Adipose tissue (tissue), 3 donors: Measurements from ENCODE around the gene MSANTD1. TPM values are rescaled to one million over a fixed set of nuclear protein-coding genes. Genes with fewer than 3 reads are reported as not detected.

Source experiments
- H3K27ac ChIP-seq: one replicate; pipeline ENCODE4 v1.5.1; 2013; ENCODE audit warnings: low read depth, low read length
- WGBS, 3 donors: extraction: QIAGEN DNeasy Blood & Tissue Kit; methylation state at CpG; one replicate each; pipeline ENCODE4 v1.1.7; 2013; 5-methylcytosine and 5-hydroxymethylcytosine counted together
- polyA plus RNA-seq, 3 donors: library from polyadenylated mRNA; stranded (reverse); fragments of 200-250 nt; gene quantifications; one replicate each; pipeline ENCODE4 v1.2.3, GENCODE V29; 2013
- donor health status: healthy with polysubstance abuse.
- donor health status: Bipolar disorder and iron deficiency.
- donor health status: healthy.

MSANTD1 gene
- polyA plus RNA-seq, 3 donors: 0.22 to 0.36 TPM; not detected in 1

DNA sequence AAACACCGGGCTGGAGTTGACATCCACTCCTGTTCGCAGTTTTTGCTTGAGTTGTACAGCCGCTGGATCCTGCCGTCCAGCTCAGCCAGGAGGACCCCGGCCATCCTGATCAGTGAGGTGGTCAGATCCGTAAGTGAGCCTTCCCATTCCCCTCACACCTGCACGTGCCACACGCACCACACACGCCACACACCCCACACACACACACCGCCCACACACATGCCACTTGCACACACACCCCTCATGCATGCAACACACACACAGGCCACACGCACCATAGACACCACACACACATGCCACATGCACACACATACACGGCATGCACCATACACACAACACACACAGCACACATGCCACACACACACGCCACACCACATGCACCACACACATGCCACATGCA, 20.1 kb upstream of the MSANTD1 start:
- no peak overlapping the region for H3K27ac ChIP-seq
- 91 to 96% (median 95%) methylated on average over 13 of the region's 13 CpGs for WGBS, 3 donors

DNA sequence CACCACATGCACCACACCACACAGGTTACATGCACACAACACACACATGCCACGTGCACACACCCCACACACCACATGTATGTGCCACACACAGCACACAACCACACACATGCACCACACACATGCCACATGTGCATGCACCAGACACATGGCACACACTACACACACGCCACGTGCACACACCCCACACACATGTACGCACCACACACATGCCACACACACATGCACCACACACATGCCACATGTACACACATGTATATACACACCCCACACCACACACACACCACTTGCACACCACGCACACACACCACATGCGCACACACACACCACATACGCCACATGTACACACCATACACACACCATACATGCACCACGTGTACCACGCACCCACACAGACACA, 19.6 kb upstream of the MSANTD1 start:
- H3K27ac ChIP-seq: no peak overlapping the region
- WGBS, 3 donors: 95 to 98% (median 96%) methylated on average over 9 of the region's 9 CpGs

DNA sequence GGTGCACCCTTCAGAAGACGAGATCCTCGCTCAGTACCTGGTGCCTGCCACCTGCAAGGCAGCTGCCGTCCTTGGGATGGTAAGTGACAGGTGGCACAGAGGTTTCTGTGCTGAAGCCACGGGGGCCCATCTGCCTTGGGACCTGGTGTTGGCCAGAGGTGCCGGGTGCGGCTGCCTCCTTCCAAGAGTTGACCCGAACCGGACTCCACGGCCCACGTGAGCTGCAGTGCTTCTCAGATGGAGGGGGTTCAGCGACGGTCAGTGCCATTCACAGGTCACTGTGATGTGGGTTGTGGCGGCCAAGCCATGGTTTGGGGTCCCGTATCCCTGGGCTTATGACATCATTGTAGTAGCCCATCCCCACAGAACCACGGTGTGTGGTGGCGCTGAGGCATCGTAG, 19.0 kb upstream of the MSANTD1 start:
- 92 to 94% (median 94%) methylated on average over 17 of the region's 17 CpGs for WGBS, 3 donors
- no peak overlapping the region for H3K27ac ChIP-seq

- H3K27ac ChIP-seq: no peak overlapping the region
- WGBS, 3 donors: 85 to 89% (median 88%) methylated on average over 9 of the region's 9 CpGs
Measured at GRCh38 chr4:3231471-3231870, 17.5 kb upstream of the MSANTD1 start.

GRCh38 chr4:3232001-3232400, 17.0 kb upstream of the MSANTD1 start:
- 90 to 95% (median 94%) methylated on average over 16 of the region's 16 CpGs for WGBS, 3 donors
- no peak overlapping the region for H3K27ac ChIP-seq

DNA sequence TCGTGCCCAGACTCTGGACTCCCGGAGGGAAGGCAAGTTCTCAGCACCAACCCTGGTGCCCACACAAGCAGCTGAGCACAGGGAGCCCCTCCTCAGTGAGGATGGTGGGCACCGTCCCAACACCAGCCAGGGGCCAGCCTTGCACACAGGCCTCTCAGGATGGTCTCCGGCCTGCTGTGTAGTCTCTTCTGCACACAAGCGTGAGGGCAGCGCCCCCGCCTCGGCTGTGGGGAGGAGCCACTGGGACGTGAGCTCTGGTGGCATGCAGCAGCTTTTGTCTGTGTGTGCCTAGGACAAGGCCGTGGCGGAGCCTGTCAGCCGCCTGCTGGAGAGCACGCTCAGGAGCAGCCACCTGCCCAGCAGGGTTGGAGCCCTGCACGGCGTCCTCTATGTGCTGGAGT, 16.1 kb upstream of the MSANTD1 start:
- WGBS, 3 donors: 75 to 95% (median 91%) methylated on average over 15 of the region's 15 CpGs
- H3K27ac ChIP-seq: no peak overlapping the region

GRCh38 chr4:3233391-3234071, 15.4 kb upstream of the MSANTD1 start:
- no peak overlapping the region for H3K27ac ChIP-seq
- 63 to 93% (median 91%) methylated on average over 21 of the region's 21 CpGs for WGBS, 3 donors

GRCh38 chr4:3234171-3235029, 14.6 kb upstream of the MSANTD1 start:
- WGBS, 3 donors: 83 to 91% (median 87%) methylated on average over 23 of the region's 23 CpGs
- no peak overlapping the region for H3K27ac ChIP-seq

DNA sequence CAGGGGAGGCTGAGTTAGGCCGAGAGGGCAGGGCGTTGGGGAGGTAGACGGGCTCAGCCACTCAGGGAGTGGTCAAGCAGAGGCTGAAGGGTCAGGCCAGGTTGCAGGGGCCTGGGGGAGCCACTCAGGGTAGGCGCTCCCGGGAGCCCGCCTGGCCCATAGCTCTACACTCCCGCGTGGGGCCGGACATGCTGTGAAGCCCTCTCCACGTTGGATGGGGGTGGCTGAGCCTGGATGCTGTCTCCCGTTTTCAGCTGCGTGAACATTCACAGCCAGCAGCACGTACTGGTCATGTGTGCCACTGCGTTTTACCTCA, 14.0 kb upstream of the MSANTD1 start:
- 89 to 93% (median 92%) methylated on average over 13 to 14 of the region's 14 CpGs for WGBS, 3 donors
- no peak overlapping the region for H3K27ac ChIP-seq

DNA sequence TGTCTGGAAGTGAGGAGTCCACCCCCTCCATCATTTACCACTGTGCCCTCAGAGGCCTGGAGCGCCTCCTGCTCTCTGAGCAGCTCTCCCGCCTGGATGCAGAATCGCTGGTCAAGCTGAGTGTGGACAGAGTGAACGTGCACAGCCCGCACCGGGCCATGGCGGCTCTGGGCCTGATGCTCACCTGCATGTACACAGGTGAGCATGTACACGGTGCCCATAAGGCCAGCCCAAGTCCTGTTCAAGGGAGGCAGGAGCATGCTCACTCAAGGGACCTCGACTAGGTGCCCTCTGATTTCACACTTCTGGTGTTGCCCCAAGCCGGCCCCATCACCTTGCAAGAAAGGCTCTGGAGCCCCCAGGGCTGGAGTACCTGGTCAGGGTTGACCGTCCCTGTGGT, 13.4 kb upstream of the MSANTD1 start:
- 90 to 98% (median 95%) methylated on average over 11 of the region's 11 CpGs for WGBS, 3 donors
- no peak overlapping the region for H3K27ac ChIP-seq

- 84 to 90% (median 85%) methylated on average over 9 of the region's 9 CpGs for WGBS, 3 donors
- no peak overlapping the region for H3K27ac ChIP-seq
Measured at GRCh38 chr4:3236326-3236878, 12.6 kb upstream of the MSANTD1 start.

DNA sequence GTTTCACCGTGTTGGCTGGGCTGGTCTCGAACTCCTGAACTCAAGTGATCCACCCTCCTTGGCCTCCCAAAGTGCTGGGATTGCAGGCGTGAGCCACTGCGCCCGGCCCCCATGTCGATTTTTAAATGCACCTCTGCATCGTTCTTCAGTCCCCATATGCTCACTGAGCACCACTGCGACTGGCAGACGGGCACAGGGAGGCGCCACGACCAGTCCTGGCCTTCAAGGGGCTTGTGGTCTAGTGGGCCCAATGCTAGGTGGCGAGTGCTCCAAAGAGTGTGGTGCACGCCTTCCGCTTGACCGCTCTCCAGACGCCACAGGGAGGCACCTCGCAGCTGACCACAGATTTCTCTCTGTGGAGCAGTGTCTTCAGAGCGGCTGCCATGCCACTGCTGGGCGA, 11.7 kb upstream of the MSANTD1 start:
- no peak overlapping the region for H3K27ac ChIP-seq
- WGBS, 3 donors: 94 to 97% (median 96%) methylated on average over 19 of the region's 19 CpGs

DNA sequence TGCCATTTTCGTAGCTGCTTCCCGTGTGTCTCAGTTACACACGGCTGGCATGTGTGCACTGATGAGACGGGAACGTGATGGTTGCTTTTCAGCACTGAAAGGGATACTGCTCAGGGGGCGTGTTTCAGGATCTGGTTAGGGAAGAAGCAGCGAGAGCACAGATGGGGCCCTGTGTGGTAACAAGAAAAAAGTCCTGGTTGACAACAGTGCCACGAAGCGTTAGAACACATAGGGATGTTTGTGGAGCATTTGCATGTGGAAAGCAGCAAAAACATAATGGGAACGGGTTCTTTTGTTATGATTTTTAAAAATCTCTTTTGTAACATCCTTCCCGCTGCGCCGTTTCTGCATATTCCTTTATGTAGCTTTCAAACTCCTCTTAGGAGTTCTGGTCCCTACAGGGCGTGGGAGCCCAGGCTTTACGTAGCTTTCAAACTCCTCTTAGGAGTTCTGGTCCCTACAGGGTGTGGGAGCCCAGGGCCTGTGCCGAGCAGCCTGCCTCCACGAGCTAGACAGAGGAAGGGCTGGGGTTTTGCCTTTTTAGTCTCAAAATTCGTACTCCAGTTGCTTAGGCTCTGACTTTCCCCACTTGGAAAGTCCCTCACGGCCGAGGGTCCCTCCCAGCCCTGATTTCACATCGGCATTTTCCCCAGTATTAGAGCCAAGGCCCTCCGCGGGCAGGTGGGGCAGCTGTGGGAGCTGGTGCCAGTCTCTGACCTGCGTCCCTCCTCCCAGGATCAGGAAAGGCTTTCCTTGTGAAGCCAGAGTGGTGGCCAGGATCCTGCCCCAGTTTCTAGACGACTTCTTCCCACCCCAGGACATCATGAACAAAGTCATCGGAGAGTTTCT, 11.0 kb upstream of the MSANTD1 start:
- no peak overlapping the region for H3K27ac ChIP-seq
- WGBS, 3 donors: 76 to 89% (median 88%) methylated on average over 26 of the region's 26 CpGs

- 46 to 92% (median 90%) methylated on average over 18 of the region's 18 CpGs for WGBS, 3 donors
- no peak overlapping the region for H3K27ac ChIP-seq
Measured at GRCh38 chr4:3238721-3239120, 10.2 kb upstream of the MSANTD1 start.

DNA sequence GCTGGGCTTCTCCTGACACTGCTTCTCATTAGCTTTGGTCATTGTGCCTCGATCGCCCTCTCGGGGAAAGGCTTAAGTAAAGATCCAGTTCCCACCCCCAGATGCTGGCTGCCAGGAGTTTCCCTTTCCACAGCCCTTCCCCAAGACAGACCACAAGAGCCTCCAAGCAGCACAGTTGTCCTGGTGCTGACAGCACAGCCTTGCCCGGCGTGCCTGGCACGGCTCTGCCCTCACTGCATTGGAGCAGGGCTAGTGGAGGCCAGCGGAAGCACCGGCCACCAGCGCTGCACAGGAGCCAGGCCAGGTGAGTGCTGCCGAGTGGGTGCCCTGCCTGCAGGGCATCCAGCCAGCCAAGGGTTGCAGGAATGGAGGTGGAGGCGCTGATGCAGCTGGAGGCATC, 9.7 kb upstream of the MSANTD1 start:
- H3K27ac ChIP-seq: no peak overlapping the region
- WGBS, 3 donors: 61 to 95% (median 93%) methylated on average over 11 of the region's 11 CpGs

- H3K27ac ChIP-seq: no peak overlapping the region
- 64 to 90% (median 89%) methylated on average over 29 of the region's 29 CpGs for WGBS, 3 donors
Measured at GRCh38 chr4:3239998-3240920, 8.7 kb upstream of the MSANTD1 start.

DNA sequence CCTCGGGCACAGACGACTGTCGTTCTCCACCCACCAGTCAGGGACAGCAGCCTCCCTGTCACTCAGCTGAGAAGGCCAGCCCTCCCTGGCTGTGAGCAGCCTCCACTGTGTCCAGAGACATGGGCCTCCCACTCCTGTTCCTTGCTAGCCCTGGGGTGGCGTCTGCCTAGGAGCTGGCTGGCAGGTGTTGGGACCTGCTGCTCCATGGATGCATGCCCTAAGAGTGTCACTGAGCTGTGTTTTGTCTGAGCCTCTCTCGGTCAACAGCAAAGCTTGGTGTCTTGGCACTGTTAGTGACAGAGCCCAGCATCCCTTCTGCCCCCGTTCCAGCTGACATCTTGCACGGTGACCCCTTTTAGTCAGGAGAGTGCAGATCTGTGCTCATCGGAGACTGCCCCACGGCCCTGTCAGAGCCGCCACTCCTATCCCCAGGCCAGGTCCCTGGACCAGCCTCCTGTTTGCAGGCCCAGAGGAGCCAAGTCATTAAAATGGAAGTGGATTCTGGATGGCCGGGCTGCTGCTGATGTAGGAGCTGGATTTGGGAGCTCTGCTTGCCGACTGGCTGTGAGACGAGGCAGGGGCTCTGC, 7.9 kb upstream of the MSANTD1 start:
- 69 to 80% (median 79%) methylated on average over 13 of the region's 13 CpGs for WGBS, 3 donors
- no peak overlapping the region for H3K27ac ChIP-seq
